Ishikawa (cell line): ENCODE results near the gene KCNG2.

Source experiments
- CEBPB ChIP-seq: IDR thresholded peaks from 2 replicates; pipeline ENCODE4 v1.6.1; 2012
- CREB1 ChIP-seq: IDR thresholded peaks from 2 replicates; pipeline ENCODE4 v1.6.1; 2012; ENCODE audit warnings: low read depth
- EGR1 ChIP-seq: IDR thresholded peaks from 2 replicates; pipeline ENCODE4 v1.6.1; 2012
- EP300 ChIP-seq: IDR thresholded peaks from 2 replicates; pipeline ENCODE4 v1.6.1; 2012; ENCODE audit warnings: borderline replicate concordance
- FOXM1 ChIP-seq: IDR thresholded peaks from 2 replicates; pipeline ENCODE4 v1.6.1; 2012; ENCODE audit warnings: low read depth, borderline replicate concordance
- MAX ChIP-seq: IDR thresholded peaks from 2 replicates; pipeline ENCODE4 v1.6.1; 2012
- NFIC ChIP-seq: IDR thresholded peaks from 2 replicates; pipeline ENCODE4 v1.6.1; 2012
- RAD21 ChIP-seq: IDR thresholded peaks from 2 replicates; pipeline ENCODE4 v1.6.1; 2012; ENCODE audit warnings: low read depth
- REST ChIP-seq: IDR thresholded peaks from 2 replicates; pipeline ENCODE4 v1.6.1; 2012; ENCODE audit warnings: low read depth, mild to moderate bottlenecking
- TAF1 ChIP-seq: IDR thresholded peaks from 2 replicates; pipeline ENCODE4 v1.6.1; 2012; ENCODE audit warnings: low read depth, mild to moderate bottlenecking
- TCF12 ChIP-seq: IDR thresholded peaks from 2 replicates; pipeline ENCODE4 v1.6.1; 2012; ENCODE audit warnings: low read depth
- TEAD4 ChIP-seq: IDR thresholded peaks from 2 replicates; pipeline ENCODE4 v1.6.1; 2012
- USF1 ChIP-seq: IDR thresholded peaks from 2 replicates; pipeline ENCODE4 v1.6.1; 2012
- YY1 ChIP-seq: IDR thresholded peaks from 2 replicates; pipeline ENCODE4 v1.6.1; 2012; ENCODE audit warnings: low read depth
- ZBTB7A ChIP-seq: IDR thresholded peaks from 2 replicates; pipeline ENCODE4 v1.6.1; 2012; ENCODE audit warnings: low read depth

The KCNG2 gene

DNA sequence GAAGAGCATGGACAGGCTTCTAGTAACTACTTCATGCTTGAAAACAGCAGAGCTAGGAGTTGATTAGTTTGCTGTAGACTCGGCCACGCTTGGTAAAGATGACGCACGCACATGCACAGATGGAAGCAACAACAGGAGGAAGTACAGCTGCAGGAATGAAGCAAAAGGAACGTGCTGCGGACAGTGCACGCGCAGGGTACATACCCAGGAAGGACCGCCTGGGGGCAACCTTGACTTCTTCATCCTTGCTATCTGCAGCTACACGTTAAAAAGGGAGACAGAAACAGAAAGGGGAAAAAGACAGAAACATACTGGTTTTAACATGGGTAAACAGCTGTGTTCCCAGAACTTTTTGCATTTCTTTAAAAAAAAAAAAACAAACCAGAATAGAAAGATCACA is 136.0 kb downstream of the KCNG2 start:
- no peak for TF ChIP-seq USF1
- TF ChIP-seq YY1, result no peak
- no peak for TF ChIP-seq RAD21
- no peak for TF ChIP-seq MAX
- no peak for TF ChIP-seq EGR1
- no peak for TF ChIP-seq EP300
- TF ChIP-seq ZBTB7A, result no peak
- no peak for TF ChIP-seq REST
- TF ChIP-seq CEBPB, result no peak
- TF ChIP-seq TCF12, result no peak
- no peak for TF ChIP-seq NFIC
- no peak for TF ChIP-seq CREB1
- no peak for TF ChIP-seq FOXM1
- TF ChIP-seq TEAD4, result no peak
- no peak for TF ChIP-seq TAF1

- TF ChIP-seq CEBPB (no peak), TCF12 (no peak), EP300 (no peak), NFIC (no peak), RAD21 (no peak), REST (no peak), EGR1 (no peak), YY1 (no peak), FOXM1 (no peak), TAF1 (no peak), ZBTB7A (no peak)
Measured at GRCh38 chr18:79934311-79935097, 136.8 kb downstream of the KCNG2 start.

GRCh38 chr18:79935098-79935480 is 137.4 kb downstream of the KCNG2 start:
- TF ChIP-seq MAX (no peak), FOXM1 (no peak), TCF12 (no peak), TAF1 (no peak), RAD21 (no peak), TEAD4 (no peak), EP300 (no peak), EGR1 (no peak), REST (no peak), ZBTB7A (no peak), CREB1 (no peak), NFIC (no peak), YY1 (no peak), USF1 (no peak)

GRCh38 chr18:79935499-79935898 is 137.8 kb downstream of the KCNG2 start:
- TF ChIP-seq YY1 (0 out of 2 replicates have a peak, but pooled peaks have one; percentile 60), ZBTB7A (no peak)
